ENCODE results near the gene ADRB2.

ADRB2 gene

DNA sequence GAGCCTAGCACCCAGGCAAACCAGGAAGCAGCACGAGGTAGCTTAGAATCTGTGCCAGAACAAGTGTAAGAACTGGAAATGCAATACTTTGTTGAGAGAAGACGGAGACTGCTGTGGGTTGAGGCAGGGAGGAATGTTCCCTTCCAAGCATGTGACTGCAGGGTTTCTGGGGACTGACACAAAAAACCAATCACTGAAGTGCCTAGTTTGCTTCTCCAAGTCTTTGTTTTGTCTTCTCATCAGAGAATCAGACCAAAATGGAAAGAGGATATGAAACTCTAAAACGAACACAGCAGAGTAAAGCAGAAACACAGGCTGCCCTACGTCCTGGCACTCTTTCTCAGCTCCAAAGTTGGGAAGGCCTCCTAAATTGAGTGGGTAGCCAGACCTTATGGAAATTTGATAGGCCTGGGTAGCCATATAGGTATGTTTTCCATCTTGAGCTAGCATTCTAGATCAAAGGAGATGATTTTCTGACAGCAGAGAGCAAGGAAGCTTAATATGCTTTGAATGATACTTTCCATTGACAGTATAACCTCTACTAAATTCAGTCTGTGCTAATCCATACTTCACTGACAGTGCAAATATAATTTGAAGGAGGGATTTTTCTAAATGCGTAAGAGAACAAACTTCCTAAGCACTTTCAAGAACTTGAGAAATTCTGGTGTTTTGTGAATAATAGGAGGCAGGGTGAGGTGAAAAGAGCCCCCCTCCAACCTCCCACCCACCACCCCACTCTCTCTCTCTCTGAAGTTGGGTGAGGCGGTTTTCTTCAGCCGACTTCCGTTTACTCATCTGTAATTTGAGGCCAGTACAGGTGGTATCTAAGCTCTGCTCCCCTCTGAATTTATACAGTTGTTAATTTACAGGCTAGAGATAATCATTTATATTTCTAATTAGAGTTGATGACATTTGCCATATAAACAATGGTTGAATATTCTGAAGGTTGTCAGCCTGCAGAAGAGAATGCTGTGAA lies 5.5 kb downstream of the ADRB2 start:
- no peak for DNase-seq (ENCODE audit: low read depth in 2 of 2)

GRCh38 chr5:148833122-148833521 lies 6.7 kb downstream of the ADRB2 start:
- no peak for DNase-seq (ENCODE audit: low read depth in 2 of 2)

DNA sequence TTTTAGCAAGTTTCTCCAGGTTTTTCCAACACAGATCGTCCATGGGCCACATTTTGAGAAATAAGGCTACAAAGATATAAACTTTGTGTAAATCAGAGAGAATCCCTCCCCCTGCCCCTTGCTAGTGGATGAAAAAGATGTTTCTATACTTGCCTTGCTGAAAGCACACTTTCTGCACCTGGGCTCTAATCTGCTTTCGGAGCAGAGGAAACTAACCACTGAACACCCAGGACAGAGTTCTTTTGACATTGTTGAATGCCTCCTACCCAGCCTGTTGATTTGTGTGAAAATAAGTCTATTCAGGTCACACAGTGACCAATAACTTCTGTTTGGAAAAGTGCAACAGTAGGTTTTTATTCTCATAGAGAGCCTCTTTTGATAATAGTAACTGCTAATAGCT lies 7.5 kb downstream of the ADRB2 start:
- no peak for DNase-seq (ENCODE audit: low read depth in 2 of 2)

- DNase-seq (ENCODE audit: low read depth in 2 of 2) = no peak
Observed at GRCh38 chr5:148834689-148835088, 8.3 kb downstream of the ADRB2 start.

DNA sequence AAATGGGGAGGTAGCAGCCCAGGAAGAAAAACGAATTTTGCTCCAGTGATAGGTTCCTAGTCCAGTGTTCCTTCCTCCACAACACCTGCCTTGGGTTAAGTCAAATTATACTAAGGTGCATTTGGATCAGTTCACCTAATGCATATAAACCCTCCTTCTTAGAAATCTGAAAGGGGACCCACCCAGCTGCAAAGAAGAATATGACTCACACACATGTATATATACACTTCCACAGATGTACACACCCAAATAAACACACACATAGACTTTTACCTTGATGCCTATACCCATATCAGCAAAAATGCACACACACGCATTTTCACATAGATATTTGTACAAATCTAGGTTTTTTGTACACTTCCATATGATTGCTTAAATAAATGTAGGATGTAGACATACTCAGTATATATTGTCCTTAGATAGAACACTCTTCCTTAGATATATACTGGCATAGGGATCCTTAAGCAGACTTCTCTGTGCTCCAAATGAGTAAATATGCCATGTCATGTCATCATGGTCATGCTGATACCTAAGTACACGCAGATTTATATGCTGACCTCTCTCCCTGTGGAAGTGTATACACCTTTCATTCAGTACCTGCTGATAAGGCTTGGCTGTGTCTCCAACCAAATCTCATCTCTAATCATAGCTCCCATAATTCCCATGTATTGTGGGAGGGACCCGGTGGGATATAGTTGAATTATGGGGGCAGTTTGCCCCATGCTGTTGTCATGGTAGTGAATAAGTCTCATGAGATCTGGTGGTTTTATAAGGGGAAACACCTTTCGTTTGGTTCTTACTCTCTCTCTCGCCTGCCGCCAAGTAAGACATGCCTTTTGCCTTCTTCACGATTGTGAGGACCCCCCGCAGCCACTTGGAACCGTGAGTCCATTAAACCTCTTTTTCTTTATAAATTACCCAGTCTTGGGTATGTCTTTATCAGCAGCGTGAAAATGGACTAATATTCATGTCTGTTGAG lies 10.2 kb downstream of the ADRB2 start:
- no peak for DNase-seq (ENCODE audit: low read depth in 2 of 2)

DNA sequence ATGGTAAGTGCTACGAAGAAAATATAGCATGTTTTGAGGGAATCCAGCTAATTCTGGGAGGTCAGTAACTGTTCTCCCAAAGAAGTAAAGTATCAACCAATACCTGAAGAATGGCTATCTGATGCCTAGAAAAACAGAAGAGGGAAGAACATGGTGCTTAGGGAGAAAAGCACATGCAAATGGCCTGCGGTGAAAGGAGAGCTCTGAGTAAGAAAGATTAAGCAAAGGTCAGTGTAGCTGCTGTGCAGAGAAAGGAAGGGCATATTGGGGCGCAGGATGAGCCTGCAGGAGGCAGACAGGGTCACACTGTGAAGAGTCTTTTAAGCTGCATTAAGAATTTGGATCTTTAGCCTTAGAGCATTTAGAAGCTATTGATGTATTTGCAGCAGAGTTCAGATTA lies 11.0 kb downstream of the ADRB2 start:
- no peak for DNase-seq (ENCODE audit: low read depth in 2 of 2)

DNA sequence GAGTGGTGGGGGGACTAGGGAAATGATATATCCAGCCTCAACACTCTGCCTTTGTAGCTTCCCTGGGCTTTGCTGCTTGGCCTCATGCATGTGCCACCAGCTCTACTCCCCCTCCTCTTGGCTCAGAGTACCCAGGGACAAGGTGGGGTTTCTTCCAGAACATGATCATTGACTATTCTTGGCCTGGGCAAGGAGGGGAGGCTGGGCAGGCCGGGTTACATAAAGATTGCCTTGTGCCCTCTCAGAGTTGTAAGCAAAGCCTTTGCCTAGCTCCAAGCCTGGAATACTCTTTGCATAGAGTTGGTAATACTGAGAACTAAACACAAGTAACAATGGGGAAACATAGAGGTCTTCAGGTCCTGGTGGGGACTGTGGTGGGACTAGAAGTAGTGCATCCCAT lies 11.9 kb downstream of the ADRB2 start:
- no peak for DNase-seq (ENCODE audit: low read depth in 2 of 2)

DNA sequence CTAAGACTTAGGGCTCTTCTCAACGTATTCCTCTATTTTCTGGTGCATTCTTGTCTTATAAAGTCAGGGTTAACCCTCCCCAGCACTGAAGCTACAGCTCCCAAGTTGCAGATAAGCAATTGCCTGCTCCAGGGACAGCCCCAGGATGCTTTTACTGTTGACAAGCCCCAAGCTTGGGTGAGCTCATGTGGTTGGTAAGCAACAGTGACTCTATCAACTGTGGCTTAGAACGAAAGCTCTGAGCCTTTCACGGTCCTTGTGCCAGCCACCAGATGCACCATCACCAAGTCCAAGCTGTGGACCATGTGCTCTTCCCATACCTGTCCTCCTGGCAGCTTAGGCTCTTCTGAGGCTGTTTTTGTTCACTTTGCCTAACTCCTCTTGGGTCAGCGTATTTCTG lies 13.5 kb downstream of the ADRB2 start:
- no peak for DNase-seq (ENCODE audit: low read depth in 2 of 2)

DNA sequence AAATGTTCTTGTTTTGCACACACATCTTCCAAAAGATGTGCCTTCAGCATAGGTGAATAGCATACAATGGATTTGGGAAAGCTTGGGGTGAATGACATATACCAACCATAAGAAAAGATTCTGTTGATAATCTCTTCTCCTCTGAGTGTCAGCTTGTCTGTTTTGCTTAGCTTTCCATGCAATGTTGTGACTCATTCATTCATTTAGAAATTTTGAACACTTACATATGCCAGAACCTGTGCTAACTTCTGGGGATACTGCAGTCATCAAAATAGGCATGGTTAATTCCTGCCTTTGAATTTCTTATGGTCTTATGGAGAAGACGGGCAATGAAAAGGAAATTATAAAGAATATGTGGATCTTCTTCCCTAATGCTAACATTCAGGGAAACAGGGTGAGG lies 14.1 kb downstream of the ADRB2 start:
- no peak for DNase-seq (ENCODE audit: low read depth in 2 of 2)

DNA sequence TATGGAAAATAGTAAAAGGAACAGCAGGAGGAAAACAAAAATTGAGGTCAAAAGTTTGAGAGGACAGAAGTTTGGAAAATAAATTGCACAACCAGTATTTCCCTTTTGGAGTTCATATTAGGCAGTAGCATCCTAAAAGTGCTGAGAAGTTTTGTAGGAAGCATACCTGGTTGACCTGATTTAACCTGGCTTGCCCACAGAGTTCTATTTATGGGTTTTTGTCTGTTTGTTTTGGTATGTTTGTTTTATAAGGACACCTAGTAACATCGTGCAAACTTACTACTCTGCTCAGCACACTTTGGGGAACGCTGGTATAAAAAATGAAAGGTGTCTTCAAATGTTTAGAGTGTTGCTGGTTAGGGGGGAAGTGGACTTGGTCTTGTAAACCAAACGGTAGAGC lies 15.1 kb downstream of the ADRB2 start:
- no peak for DNase-seq (ENCODE audit: low read depth in 2 of 2)

- no peak for DNase-seq (ENCODE audit: low read depth in 2 of 2)
Observed at GRCh38 chr5:148842161-148842560, 15.8 kb downstream of the ADRB2 start.

- DNase-seq (ENCODE audit: low read depth in 2 of 2) = no peak
Observed at GRCh38 chr5:148843510-148844318, 17.3 kb downstream of the ADRB2 start.

- DNase-seq (ENCODE audit: low read depth in 2 of 2) = peak in 1 of 2 donors; percentile 52
Observed at GRCh38 chr5:148844433-148845280, 18.2 kb downstream of the ADRB2 start.

DNA sequence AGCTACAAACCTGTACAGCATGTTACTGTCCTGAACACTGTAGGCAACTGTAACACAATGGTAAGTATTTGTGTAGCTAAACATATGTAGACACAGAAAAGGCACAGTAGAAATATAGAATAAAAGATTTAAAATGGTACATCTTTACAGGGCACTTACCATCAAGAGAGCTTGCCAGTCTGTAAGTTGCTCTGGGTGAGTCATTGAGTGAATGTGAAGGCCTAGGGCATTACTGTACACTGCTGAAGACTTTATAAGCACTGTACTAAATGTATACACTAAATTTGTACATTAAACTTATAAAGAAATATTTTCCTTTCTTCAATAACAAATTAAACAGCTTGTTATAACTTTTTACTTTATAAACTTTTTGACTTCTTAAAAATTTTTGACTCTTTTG lies 20.5 kb downstream of the ADRB2 start:
- DNase-seq (ENCODE audit: low read depth in 2 of 2) = no peak

DNA sequence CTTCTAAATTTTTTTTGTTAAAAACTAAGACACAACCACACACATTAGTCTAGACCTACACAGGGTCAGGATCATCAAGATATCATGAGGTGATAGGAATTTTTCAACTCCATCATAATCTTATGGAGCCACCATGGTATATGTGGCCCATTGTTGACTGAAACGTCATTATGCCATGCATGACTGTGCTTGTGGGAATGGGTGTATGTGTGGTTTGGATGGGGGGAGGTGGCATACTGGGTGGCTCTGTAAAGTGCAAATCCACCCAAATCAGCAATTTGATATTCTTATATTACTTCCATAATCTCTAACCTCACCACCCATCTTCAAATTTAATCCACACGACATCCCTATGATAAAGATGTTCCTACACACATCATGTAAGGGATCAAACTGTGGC lies 21.0 kb downstream of the ADRB2 start:
- no peak for DNase-seq (ENCODE audit: low read depth in 2 of 2)

GRCh38 chr5:148848393-148849031 lies 22.1 kb downstream of the ADRB2 start:
- no peak for DNase-seq (ENCODE audit: low read depth in 2 of 2)

GRCh38 chr5:148849461-148849860 lies 23.1 kb downstream of the ADRB2 start:
- DNase-seq (ENCODE audit: low read depth in 2 of 2) = no peak

- no peak for DNase-seq (ENCODE audit: low read depth in 2 of 2)
Observed at GRCh38 chr5:148850836-148851235, 24.4 kb downstream of the ADRB2 start.

- DNase-seq (ENCODE audit: low read depth in 2 of 2) = no peak
Observed at GRCh38 chr5:148853868-148854267, 27.5 kb downstream of the ADRB2 start.

All from stimulated activated CD8-positive, alpha-beta memory T cell treated with anti-CD3 and anti-CD28 coated beads, Interleukin-7, amount 100 ng/mL, for 4 hours (primary cell).